ENCODE data around the gene NINJ2.

Gene NINJ2

DNA sequence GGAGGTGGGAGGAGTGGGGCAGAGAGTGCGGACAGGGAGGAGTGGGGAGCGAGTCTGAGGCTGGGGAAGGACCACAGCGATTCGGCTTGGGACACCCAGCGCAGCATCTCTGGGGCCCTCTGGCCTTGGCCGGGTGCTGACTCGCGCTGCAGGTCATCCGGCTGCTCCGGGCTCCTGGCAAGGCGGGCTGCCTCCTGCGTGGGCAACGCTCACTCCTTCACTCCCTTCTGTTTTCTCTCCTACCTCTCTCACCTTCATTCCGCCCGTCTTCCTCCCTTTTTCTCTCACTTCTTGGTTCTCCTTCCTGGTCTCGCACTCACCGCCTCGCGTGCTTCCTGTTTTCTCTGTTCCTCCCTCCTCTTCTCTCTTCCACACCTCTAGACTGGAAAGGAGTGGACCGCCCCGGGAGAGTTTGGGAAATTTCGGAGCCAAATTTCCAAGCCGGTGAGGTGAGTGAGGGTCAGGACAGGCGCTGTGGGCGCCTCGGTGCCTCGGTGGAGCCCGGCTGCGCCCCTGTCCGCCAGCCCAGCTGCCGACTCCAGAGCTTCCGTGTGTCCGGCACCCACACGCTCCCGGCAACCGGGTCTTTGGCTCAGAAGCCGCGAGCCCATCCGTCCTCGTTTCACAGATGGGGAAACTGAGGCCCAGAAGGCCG, 116.9 kb downstream of the NINJ2 start:
- DNase-seq: no peak

DNA sequence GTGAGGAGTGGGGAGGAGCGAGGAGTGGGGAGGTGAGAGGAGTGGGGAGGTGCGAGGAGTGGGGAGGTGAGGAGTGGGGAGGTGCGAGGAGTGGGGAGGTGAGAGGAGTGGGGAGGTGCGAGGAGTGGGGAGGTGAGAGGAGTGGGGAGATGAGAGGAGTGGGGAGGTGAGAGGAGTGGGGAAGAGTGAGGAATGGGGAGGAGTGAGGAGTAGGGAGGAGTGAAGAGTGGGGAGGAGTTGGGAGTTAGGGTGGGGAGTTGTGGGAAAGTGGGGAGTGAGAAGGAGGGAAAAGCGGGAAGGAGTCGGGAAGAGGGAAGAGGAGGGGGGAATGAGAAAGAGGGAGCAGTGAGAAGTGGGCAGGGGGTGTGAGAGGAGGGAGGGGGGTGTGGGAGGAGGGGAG, 117.4 kb downstream of the NINJ2 start:
- no peak for DNase-seq

DNA sequence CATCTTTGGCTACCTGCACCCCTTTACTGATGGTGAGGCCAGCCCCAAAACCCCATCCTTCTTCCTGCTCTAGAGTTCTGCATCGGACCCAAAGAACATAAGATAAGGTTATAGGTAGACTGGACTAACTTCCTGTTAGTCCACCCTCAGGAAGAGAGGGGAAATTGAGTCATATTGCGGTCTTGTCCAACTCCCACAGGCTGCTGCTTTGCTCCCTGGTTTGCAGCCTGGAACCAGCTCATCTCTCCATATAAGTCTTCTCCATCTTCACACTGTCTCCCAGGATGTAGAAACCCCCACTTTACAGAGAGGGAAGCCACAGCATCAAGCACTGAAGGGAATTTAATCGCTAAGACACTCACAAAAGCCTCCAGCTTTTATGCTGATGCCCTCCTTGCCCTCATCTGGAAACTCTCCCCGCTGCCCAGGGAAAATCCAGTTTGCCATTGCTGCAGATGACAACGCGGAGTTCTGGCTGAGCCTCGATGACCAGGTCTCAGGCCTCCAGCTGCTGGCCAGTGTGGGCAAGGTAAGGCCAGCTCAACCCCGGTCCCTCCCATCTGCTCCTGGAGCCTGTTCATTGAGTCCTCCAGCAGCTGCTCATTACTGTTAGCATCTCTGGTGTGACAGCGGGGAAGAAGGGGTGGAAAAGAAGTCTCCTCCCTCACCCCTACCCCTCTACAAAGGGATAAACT, 118.2 kb downstream of the NINJ2 start:
- no peak for DNase-seq

DNA sequence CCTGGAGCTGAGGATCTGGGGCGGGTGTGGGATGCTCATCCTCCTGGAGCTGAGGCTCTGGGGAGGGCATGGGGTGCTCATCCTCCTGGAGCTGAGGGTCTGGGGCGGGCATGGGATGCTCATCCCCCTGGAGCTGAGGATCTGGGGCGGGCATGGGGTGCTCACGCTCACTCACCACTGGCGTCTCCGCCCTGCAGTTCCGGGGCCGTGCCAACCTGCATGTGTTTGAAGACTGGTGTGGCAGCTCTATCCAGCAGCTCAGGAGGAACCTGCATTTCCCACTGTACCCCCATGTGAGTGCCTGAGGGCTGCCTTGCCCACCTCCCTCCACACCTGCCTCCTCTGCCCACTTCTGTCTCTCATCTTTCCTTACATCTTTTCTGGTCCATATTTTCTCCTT, 119.1 kb downstream of the NINJ2 start:
- no peak for DNase-seq

DNA sequence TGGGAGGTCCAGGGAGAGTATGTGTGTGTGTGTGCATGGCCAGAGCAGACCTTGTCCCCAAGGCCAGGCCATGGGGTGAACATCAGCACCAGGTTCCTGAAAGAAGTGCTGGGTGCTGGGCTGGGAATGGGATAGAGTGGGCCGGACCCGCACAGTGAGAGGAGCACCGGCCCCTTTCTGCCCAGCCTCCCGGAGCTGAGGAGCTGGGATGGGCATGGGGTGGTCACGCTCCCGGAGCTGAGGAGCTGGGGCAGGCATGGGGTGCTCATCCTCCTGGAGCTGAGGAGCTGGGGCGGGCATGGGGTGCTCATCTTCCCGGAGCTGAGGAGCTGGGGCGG, 120.2 kb downstream of the NINJ2 start:
- no peak for DNase-seq

DNA sequence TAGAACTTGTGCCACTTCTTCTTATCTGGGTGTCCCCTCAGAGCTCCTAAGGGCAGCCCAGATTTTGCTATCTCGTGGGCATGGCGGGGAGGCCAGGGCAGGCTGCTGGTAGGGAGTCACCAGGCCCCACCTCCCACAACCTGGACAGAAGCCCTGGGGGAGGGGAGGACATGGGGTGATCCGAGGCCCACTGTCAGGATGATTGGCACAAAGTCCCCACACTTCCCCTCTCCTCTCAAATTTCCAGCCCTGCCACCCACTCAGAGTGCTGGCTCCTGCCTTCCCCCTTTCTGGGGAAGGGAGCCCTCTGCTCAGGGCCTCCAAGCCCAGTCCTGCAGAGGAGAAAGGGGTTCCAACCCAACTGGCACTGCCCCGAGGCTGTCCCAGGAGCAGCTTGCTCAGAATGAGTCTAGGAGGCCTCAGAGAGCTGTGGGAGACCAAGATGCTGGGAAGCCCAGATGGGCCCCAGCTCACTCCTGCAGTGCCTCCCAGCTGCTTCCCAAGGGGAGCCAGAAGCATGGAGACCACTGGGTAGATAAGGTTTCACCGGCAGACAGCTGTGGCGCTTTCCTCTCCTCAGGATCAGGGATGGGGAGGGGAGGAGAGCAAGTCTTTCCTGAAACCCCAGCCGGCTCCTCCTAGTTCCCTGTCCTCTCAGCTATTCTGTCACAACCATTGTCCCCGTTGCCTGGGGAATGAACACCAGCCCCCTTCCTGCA, 120.7 kb downstream of the NINJ2 start:
- DNase-seq: no peak

DNA sequence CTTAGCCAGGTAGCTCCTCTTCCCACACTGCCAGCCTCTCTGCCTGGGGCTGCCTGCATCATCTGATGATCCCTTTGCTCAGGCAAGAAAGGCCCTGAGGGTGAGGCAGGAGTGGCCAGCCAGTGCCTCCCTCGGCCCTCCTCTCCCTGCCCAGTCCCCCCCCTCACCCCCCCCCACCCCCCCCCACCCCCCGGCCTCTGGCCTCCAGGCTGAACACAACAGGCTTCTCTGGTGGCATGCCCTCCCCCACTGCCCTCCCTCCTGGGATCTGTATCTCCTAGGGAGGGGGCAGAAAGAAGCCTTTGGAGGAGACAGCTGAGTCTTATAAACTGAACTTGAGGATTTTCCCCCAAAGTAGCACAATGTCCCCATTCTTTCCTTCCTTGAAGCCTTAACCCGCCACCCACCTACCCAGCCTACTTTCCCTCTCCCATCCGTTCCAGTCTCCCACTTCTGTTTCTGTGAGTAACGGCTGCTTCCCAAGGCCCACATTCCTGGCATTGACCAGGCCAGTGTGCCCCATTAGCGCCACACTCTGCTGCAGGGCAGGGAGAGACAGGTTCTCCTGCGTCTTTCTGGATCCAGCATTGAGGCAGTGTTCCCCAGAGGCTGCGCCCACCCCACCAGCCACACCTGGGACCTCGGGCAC, 121.4 kb downstream of the NINJ2 start:
- no peak for DNase-seq

DNA sequence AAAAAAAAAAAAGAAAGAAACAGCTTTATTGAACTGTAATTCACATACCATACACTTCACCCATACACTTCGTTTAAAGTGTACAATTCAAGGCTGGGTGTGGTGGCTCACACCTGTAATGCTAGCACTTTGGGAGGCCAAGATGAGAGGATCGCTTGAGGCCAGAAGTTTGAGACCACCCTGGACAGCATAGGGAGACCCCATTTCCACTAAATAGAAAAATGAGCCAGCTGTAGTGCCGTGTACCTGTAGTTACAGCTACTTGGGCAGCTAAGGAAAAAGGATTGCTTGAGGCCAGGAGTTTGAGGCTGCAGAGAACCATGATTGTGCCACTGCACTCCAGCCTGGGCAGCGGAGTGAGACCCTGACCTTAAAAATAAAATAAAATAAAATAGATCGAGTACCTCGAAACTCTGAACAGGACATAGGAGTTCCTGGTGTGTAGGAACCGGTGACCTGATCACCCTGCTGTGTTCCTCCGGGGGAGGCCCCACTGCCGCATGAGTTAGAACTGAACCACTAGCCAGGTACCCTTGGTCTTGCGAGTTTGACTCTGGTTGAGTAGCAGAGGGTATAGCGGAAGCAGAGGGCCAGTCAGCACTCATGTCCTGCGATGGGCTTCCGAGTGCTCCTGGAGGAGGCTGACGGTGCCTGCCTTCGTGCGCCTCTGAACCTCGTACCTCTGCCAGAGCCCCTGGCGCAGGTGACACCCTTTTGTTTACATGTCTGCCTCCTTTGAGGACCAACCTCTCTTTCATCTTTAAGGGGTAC, 123.5 kb downstream of the NINJ2 start:
- DNase-seq: no peak

DNA sequence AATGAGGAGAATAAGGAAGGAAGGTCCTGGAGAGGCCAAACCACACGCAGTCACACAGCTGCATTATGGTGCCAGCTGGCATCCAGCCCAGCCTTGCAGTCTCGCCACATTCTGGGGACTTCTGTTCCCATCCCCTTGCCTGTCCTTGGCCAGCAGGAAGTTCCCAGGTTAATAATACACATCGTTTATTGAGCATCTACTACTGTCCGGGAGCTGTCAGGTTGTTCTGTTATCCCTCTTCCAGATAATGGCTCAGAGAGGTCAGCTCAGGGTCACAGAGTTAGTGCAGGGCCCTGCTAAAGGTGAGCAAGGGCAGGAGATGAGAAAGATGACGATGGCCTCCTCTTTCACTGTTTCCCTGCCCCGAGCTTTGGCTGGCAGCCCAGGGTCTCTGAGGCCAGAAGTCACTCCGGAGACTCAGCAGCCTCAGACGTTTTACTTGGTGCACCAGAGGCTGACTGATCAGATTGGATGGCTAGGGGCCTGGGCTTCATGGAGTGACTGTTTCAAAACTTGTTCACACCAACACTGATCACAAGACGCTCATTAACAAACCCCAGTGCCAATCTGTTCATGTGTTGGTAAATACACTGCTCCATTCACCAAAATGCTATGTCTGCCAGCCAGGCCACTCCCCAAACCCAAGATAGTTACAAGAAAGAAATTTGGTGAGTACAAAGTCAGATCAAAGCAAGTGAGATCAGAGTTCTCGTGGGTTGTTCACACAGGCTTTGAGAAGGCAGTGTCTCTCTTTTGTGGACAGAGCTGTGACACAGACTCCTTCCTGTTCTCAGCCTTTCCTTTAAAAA, 124.3 kb downstream of the NINJ2 start:
- peak; percentile 68 for DNase-seq

DNA sequence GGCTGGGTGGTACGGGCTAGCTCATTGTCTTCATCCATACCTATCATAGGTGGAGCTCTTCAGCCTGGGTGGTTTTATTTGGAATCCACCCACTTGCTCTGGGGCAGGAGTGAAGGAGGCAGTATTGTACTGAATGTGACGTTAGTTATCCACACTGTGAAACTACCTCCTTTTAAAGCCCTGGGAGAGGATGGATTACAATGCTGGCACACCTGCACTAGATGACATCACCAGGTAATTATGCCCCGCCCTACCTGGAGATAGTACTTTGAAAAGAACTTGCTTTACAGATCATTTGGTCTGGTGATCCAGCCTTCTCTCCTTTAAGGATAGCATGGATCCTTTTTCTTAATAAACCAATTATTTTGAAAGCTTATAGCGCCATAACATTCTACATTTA, 125.5 kb downstream of the NINJ2 start:
- DNase-seq: no peak

DNA sequence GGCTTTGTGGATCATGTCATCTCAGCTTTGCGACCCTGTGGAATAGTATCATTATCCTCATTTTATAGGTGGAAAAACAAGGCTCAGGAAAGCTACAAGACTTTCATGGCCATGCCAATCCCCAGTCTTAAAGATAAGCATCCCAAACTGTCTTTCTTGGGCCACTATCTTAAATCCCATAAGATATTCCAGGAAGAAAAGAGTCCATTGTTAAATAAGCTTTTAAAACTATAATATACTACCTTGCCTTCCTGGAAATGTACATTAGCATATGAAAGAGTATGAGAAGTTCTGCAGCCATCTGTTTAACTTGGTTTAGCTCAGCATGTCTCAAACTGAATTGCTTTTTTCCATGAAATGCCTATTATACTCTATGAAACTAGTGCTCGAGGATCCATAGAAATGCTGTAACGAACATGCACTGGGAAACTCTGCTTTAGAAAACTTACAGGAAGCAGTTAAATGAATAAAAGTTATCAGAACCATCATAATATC, 126.4 kb downstream of the NINJ2 start:
- no peak for DNase-seq

DNA sequence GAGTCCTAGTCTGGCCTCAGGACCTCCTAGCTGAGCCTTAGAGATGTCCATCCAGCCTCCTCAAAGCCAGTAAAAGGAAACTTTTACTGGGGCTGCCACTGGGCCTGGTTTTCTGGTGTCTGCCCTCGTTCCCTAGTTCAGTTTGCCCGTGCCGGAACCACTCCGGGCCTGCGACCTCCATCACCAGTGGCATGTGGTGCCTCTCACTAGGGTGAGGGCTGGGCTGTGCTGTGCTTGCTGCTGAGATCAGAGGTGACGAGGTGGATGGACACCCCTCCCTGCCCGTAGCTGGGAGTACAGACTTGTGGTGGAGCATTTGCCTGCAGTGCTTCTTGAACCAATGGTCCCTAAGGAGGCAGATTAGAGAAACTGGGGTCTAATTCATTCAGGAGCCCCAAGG, 127.8 kb downstream of the NINJ2 start:
- no peak for DNase-seq

DNA sequence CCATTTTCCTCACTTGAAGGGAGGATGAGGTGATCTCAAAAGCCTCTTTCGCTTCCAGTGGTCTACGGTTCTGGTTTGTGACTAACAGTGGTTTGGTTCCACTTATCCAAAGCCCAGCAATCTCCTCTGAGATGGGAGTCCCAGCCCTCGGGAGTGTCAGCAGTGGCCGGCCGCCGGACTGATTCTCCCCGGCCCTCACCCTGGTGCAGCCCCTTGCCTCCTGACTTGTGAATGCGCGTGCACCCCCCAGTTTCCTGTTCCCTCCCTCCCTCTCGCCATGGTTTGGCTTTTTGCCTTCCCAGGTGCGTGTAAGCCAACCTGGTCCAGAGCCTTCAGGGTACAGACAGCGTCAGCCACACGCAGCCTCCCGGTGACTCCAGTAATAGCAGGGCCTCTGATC, 129.0 kb downstream of the NINJ2 start:
- no peak for DNase-seq

DNA sequence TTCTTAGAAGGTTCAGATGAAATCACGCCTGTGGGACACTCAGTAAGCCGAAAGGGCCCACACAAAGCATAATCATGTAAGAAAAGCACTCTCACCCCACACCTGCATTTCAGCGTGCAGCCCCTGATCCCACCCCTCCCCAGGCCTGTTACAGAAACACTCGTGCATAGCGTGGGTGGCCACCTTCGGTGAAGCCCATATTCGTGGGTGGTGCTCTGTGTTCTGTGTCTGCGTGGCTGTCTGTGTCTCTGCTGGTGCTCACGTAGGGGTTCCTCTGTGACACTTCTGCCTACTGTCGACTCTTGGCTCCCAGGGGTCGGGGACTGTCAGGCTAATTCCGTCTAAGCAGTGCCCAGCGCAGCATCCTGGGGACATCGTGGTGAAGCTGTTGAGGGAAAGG, 129.5 kb downstream of the NINJ2 start:
- no peak for DNase-seq

DNA sequence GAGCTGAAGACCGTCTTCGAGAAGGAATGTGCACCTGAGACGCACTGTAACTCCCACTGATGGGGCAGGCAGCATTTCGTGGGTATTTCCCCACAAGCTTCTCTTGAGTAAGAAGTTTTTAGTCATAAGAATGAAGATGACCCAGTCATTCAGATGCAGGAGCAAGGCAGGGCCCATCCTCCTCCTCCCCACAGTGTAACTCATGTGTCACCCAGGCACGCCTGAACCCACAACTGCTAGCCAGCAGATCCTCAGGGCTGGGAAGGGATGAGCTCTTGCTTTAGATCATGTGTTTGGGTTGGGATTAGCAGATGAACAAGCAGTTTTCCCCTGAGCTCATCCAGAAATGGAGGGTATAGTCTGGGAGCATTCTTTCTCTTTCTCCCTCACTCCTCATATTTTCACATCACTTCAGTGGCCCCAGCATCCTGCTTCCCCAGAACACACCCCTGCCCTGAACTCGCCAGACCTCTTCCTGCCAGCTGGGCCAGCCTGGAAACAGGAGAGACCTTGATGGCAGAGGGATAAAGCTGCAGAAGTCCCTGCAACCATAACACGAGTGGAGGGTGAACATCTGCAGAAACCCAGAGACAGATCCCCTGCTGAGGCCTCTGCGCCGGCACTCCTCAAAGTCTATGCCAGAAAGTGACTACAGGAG, 130.2 kb downstream of the NINJ2 start:
- DNase-seq: no peak

DNA sequence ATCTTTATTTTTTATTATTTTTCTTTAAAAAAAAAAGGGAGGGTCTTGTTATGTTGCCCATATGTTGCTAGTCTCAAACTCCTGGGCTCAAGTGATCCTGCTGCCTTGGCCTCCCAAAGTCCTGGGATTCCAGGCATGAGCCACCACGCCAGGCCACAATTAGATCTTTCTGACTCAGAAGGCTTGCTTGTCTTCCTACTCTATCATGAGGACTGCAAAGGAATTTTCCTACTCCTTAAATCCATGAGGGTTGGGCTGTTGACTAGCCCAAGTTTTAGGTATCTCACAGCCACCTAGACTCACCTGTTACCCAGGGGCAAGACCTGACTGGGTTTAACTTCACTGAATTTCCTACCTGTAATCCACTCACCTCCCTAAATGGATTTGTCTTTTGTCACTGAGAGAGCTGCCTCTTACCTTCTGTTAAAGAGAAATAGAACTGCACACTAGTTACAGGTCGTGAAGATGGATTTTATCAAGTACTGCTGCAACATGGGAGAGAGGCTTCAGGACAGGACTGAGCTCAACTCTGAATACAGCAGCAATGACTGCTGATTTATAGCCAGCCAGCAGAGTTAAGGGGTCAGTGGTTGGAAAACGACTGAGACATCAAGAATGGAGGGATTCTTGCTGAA, 131.2 kb downstream of the NINJ2 start:
- no peak for DNase-seq

DNA sequence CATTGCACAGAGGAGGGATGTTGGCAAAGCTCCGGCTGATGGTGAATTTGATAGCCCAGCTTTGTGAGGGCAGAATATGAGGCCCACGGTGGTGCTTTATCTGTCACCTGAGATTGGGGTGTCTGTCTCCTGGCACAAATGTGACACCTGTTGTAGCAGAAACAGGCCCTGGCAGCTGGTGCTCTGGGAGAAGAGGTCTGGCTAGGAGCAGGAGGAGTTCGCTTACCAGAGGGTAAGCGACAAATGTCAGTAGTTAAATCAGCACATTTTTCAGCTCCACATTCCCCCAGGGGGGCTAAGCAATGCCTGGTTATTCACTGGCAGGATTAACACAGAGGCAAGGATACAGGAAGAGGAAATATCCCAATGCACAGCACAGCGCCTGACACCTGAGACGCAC, 132.4 kb downstream of the NINJ2 start:
- no peak for DNase-seq

DNA sequence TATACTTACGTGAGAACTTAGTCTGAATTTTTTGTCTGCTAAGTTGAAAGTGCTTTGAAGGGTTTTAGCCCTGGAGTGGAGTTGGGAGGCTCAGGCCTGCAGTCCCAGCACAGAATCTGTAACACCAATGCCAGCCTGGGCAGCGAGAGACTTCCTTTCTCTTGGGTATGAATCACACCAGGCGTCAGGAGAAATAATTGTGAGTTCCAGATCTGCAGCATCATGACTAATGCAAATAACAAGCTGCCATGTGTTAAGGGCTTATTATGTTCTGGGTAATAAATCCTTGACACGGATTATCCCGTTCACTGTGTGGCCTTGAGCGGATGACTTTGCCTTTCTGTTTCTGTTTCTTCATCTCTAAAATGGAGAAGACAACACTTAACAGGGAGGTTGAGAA, 132.9 kb downstream of the NINJ2 start:
- DNase-seq: no peak

DNA sequence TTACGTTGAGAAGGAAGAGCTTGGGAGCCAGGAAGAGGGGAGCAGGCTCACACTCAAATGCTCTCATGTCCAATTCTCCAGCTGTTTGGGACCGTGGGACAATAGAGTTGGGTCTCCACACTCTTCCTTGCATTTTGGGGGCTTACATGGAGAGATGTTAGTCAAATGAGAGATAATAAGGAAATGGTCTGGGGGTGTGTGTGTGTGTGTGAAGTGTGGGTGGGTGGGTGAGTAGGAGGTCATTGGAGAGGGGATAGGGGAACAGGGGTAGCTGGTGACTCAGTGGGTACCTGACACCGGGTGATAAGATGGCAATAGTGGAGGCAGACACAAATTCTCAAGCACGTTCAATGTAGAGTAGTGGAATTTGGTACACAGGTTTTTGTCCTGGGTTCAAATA, 135.5 kb downstream of the NINJ2 start:
- DNase-seq: no peak

DNA sequence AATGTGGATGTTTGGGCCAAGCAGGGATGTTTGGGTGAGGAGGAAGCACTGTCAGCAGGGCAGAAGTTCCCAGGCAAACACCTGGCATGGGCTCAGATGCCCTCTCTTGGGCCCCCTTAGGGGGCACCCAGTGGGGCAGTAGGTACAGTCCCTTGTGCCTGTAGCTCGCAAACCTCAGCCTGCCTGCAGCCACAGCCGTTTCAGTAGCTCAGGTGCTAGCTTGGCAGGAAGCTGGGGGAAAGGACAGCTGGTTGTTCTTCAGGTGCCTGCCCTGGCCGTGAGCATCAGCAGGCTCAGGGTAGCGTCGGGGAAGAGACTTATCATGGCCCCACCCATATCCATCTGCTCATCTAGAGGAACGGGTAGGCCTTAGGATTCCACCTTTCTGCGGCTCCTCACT, 136.0 kb downstream of the NINJ2 start:
- DNase-seq: no peak

DNA sequence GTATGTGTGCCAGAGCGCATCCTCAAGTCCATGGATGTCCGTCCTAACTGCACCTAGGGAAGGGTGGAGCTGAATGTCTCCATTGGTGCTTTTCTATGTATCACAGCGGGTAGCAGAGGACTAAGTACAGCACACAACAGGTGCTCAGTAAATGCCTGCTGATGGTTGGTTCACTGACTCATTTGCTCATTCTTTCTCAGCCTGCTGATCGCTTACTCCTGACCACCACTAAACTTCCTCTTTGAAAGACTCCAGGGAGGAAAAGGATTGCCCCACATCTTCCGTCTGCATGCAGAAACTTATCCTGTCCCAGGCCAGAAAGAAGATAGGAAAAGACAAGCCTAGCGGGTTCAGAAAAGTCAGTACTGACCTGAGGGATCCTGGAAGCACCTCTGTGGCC, 137.2 kb downstream of the NINJ2 start:
- DNase-seq: no peak

Measured in CD4-positive, alpha-beta T cell treated with Interleukin-6 for 4 hours (primary cell).